NCI-H1930 (cell line): ENCODE data around the gene DTX3.
"Not testable (repeated sequence)": the region's sequence is repeated elsewhere in the genome, so short reads cannot be mapped to it uniquely, and the experiment has no call there.

Experiments
- DNase-seq, 2 experiments: peaks; one replicate each; lab custom pipeline; 2025; lab: John Stamatoyannopoulos, UW

DTX3 gene

DNA sequence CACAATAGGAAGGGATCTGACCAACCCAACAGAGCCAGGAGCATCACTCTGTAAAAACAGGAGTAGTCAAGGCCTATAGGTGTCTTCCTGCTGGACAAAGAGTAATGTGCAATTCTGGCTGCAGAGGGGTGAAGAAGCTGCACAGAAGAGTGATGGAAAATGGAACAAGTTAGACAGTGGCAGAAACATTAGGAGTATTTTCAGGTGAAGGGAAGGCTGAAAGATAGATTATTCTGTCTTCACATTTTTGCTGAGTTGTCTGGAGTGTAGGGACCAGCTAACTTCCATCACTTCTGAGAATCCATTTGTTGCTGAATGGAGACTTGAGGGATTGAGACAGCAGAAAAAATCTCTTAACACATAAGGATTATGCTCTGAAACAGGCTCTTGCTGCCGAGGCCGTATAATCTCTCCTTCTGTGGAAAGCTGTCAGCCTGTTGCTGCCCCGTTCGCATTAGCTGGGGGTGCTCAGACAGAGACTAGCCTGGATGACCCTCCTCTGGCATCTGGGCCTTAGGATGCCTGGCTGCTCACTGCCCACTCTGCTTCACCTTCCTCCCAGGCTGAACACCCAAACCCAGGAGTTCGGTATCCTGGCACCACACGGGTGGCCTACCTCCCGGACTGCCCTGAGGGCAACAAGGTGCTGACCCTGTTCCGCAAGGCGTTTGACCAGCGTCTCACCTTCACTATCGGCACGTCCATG is 3.5 kb downstream of the DTX3 start:
- DNase-seq, result no peak

DNA sequence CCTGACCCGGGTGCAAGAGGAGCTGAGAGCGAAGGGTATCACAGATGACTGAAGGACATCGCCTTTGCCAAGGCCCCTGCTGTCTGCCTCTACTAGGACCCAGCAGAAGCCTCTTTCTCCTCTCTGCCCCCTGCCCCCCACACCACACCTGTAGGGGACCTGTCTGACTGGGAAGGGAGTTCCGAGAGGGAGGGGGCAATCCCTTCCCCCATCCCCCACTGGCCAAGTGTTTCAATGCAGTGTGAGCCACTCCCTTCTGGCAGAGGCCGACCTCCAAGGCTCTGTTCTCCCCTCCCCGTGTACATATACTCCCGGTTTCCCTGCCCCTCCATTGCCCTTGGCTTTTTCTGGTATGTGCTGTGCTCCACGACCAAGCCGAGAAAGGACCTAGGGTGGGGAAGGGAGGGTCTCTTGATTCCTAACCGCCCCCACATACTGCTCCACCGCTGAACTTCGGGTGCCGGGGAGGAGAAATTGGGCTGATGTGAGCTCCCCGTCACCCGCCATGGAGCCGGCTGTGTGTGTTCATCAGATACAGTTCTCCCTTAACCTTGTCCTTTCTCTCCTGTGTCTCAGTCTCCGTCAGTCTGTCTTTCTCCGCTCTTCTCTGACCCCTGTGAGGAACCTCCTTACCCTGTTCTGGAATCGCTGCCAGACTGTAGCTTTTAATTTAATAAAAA is 4.6 kb downstream of the DTX3 start:
- no peak for DNase-seq

DNA sequence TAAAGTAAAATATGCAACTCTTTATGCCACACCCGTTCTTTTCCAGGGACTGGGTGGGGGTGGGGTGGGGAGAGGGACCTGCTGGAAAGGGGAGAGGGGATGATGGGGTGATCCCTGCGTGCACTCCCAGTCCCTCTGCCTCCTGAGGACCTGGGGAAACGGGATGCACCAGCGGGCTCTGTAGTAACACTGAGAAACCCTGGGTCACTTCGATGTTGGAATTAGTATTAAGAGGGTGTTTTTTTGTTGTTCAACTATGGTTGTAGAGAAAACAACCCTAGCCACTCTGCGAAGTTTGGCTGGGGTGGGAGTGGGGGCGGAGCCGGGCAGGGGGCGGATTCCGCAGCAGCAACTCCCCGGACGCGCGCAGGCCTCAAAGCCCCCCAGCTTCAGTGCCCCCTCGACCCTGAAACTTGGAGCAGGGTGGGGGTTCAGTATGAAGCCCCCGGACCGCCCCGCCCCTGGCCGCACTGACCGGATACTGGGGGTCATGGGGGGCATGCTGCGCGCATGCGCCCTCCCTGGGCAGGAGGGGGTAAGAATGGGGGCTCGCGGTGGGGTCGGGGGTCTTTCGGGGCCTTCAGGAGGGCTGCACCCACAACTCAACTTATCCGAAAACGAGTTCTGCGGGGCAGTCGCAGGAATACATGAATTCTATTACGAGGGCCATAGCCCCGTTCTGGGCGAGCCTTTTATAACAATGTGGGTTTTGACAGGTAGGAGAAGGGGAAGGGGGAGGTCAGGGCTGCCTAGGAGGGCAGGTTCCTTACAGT is 5.3 kb downstream of the DTX3 start:
- no peak for DNase-seq

DNA sequence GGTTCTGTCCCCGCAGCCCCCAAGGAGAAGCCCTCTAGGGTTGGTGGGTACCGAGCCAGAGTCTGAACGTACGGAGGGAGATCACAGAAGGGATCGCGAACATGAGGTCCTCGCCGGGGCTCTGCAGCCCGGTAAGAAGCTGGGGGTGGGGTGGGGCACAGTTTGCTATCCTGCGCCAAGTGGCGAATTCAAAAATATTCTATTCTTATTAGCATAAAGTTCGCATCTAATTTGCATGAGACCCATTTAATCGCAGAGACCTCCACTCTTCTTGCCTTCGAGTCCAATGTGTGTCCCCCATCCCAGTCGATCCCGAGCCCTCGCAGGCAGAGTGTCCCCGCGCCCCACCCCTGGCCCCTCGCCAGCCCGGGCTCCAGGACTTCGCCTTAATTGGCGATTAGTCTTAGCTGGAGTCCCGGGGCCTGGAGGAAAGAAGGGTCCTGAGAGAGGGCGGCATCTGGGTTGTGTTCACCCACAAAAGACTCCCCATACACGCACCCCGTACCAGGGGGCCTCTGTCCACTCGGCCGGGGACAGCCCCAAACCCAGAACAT is 6.0 kb downstream of the DTX3 start:
- DNase-seq, result no peak

DNA sequence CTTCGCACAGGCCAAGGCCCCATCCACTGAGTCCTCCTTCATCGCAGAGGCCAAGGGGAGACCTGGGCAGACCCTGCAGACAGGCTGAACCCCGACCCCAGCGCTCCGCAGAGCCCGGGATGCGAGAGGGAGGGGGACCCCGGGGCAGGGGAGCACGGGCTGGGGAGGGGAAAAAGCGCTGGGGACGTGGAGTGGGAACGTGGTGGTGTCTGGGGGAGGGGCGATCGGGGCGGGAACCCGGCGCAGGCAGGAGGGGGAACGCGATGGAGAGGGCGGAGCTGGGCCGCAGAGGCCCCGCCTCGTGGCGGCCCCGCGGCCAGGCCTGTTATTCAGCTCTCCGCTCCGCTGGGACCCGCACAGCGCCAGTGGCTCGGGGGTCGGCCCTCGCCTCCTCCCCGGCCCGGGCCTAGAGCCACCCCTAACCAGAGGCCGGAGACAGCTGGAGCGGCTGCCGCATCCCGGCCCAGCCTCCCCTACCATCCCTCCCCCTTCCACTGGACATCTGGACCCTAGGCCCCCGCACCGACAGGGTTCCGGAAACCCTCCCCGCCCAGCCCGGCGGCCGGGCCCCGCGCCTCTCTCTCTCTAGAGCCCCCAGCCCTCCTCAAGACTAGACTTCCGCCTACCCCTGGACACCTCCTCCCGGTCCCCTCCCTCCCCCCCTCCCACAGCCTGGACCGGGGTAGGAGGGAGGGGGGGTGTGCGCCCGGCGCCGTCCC is 6.6 kb downstream of the DTX3 start, which contains the start of gene ARHGEF25:
Gene ARHGEF25, plus strand, starts transcription at position 328 of the 719 bp plus-strand sequence. CDS start 460 bp downstream, outside the sequence.
- DNase-seq, result peak; percentile 41 to 47

DNA sequence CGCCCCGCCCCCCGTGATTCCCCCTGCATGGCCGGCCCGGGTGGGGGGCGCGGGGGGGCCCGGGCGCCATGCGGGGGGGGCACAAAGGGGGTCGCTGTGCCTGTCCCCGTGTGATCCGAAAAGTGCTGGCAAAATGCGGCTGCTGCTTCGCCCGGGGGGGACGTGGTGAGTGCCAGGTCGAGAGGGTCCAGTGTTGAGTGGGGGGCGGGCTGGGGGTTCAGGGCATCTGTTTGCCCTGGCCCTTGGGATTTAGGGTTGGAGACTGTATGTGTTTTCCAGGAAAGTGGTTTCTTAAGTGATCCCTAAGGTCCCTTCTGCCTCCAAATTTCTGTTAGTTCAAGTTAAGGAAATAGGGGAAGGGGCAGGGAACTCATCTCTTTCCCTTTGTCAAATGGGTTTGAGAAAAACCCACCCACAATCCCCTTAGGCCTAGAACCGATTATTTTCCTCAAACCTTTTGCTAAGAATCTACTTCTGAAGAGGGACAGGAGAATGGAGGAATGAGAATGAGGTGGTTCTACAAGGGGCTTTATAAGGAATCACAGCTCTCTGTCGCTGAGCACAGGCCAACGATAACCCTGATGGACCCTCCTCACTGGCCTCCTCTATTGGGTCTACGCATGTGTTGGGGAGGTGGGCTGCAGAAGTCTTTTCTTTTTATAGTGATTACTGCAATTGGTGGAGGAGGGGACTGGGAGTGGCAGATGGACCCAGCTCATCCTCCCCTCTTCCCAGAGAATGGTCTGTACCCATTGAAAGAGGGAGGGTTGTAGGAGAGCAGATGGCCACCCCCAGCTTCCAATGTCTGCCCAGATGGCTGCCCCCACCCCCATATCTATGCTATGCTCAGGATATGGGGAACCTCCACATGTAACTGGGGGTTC is 7.4 kb downstream of the DTX3 start:
- no peak for DNase-seq

DNA sequence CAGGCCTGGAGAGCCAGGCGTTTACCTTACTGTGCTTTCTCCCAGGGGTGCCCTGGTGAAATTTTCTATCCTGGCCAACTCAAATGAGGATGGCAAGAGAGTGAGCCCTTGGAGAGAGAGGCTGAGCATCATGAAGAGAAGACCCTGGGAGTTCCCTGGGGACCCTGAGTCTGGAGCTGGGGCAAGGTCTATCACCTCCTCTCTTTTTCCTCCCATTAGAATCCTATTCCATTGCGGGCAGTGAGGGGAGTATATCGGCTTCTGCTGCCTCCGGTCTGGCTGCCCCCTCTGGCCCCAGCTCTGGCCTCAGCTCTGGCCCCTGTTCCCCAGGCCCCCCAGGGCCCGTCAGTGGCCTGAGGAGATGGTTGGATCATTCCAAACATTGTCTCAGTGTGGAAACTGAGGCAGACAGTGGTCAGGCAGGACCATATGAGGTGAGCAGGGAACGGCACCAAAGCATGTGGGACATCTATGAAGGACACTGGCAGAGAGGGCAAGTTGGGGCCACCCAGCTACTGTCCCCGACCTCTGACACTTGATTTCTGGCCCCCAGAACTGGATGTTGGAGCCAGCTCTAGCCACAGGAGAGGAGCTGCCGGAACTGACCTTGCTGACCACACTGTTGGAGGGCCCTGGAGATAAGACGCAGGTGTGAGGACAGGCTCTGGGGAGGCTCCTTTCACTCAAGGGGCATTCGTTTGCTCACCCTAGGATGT is 8.2 kb downstream of the DTX3 start:
- no peak for DNase-seq

DNA sequence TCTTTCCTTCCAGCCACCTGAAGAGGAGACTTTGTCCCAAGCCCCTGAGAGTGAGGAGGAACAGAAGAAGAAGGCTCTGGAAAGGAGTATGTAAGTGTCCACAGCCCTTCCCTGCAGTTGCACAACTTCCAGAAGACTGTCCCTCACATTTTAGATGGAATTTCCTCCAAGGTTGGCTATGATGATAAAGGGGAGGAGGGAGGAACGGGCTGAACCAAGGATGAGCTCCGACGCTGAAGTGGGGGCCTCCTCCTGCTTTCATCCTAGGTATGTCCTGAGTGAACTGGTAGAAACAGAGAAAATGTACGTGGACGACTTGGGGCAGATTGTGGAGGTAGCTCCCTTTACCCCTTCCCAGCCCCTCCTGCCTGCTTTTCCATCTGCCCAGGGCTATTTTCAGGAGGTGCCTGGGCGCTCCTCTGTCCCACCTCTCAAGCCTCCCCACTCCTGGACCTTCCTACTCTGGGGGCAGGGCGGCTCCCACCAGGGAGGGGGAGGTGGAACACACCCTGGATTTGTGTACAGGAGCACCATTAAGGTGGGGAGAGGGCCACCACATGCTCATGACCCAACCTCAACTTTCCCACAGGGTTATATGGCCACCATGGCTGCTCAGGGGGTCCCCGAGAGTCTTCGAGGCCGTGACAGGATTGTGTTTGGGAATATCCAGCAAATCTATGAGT is 8.9 kb downstream of the DTX3 start:
- no peak for DNase-seq

DNA sequence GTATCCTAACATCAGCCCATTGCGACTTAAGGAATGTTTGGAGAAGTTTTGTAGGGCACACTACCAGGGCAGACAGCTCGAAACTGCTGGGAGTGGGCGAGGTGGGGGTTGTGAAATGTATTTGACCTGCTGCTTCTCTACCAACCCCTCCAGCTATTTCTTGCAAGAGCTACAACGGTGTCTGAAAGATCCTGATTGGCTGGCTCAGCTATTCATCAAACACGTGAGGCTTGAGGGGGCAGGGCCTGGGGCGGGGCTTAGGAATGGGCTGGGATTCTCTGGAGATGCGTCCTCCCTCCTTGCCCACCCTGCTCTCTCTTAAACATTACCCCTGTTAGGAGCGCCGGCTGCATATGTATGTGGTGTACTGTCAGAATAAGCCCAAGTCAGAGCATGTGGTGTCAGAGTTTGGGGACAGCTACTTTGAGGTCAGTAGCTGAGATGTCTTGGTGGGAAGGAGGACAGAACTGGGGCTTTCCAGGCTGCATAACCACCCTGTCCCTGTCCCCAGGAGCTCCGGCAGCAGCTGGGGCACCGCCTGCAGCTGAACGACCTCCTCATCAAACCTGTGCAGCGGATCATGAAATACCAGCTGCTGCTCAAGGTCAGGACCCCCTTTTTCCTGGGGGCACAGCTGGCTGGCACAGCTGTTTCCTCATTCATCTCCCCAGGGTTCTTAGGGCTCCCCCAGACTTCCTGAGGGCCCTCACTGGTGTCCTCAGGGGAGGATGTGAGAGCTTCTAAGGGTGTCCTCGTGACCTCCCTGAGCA is 9.7 kb downstream of the DTX3 start:
- no peak for DNase-seq

DNA sequence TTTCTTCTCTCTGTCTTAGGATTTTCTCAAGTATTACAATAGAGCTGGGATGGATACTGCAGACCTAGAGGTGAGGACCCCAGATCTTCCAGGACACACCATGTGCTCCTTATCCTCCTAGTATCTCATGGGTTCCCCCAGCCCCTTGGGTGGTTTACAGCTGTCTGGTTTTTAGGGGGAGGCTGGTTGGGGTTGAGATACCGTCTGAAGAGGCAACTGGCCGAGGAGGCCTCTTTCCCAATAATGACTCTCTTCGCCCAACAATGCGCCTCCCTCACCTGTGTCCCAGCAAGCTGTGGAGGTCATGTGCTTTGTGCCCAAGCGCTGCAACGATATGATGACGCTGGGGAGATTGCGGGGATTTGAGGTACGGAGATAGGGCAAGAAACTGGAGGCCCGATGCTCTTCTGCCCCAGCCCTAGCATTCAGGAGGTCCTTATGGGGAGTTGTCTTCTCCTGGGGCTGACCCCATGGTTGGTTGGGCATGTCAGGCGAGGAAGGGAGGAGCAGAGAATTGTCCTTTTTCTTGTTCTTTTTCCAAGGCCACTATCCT is 10.4 kb downstream of the DTX3 start:
- no peak for DNase-seq

DNA sequence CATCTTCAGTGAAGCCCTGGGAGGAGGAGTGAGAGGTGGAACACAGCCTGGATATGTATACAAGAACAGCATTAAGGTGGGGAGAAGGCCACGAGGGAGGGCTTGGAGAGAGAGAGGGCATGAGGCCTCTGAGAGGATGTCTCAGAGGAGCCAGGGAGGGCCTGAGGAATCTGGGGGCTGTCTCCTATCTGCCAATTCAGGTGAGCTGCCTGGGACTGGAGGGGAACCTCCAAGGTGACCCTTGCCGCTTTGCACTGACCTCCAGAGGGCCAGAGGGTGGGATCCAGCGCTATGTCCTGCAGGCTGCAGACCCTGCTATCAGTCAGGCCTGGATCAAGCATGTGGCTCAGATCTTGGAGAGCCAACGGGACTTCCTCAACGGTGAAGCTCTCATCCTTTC is 11.0 kb downstream of the DTX3 start:
- no peak for DNase-seq

DNA sequence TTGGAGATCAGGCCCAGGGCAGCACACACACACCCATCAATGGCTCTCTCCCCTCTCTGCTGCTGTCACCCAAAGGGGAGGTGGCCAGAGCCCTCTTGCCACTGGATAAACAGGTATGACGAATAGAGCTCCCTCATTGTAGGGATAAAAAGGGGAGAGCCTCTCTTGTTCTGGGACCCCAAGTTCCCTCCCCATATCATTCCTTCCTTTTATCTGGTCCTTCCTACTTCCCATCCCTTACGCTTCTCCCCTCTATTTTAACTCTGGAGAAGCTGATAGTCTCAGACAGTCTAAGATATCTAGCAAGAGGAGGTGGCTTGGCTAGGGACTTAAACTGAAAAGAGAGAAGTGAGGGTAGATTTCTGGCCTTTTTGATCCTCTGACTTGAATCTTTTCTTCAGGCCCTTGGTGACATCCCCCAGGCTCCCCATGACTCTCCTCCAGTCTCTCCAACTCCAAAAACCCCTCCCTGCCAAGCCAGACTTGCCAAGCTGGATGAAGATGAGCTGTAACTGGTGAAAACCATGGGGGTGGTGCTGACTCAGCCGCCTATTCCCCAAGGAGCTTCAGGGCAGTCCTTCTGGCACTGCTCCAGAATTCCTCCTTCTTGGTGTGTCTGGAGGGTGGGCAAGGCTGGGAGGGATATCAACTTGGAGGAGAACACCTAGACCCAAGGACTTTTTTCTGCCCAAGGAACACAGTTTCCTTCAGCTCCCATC is 11.9 kb downstream of the DTX3 start:
- DNase-seq, result no peak

DNA sequence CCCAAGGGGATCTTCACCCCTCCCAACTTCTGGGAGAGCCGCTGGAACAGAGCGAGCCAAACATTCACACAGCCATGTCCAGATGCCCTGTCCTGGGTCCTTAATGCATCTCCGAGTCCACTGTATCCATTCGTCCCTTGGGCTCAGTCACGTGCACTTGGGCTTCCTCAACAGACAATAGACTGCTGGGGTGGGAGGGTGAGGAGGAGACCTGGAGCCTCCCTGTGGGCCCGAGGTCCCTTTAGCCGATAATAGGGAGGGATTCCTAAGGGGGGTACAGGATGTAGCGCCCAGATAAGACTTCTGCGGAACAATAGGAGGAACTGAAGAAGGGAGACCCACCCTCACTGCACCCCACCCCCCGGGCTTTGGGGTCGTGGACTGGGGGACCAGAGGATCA is 13.3 kb downstream of the DTX3 start:
- DNase-seq, result no peak

DNA sequence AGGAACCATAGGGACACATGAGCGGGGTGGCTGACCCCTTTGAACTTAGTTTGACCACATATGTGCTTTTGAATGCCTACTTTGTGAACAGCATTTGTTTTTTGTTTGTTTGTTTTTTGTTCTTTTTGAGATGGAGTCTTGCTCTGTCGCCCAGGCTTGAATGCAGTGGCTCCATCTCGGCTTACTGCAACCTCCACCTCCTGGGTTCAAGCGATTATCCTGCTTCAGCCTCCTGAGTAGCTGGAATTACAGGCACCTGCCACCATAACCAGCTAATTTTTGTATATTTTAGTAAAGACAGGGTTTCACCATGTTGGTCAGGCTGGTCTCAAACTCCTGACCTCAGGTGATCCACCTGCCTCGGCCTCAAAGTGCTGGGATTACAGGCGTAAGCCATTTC is 13.8 kb downstream of the DTX3 start:
- DNase-seq, result not testable (repeated sequence)

DNA sequence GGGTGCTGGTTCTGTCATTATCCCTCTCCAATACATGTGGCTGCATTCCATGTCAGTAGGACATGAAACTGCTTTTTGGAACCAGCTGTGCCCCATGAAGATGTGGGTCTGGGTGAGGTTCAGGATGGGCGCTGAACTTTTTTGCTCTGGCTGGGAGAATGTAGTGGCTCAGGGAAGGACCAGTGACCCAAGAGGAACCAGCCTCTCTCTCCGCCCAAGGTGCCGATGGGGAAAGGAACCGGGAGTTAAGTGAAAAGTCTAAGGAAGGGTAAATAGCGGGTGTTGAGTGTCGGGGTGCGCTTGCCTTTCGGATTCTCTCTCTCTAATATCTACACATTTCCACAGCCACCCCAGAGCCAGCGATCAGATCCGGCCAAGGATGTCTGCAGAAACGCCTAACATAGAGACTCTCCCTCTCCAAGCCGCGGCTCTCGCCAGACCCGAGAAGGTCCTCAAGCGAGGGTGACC is 14.4 kb downstream of the DTX3 start:
- DNase-seq, result no peak

DNA sequence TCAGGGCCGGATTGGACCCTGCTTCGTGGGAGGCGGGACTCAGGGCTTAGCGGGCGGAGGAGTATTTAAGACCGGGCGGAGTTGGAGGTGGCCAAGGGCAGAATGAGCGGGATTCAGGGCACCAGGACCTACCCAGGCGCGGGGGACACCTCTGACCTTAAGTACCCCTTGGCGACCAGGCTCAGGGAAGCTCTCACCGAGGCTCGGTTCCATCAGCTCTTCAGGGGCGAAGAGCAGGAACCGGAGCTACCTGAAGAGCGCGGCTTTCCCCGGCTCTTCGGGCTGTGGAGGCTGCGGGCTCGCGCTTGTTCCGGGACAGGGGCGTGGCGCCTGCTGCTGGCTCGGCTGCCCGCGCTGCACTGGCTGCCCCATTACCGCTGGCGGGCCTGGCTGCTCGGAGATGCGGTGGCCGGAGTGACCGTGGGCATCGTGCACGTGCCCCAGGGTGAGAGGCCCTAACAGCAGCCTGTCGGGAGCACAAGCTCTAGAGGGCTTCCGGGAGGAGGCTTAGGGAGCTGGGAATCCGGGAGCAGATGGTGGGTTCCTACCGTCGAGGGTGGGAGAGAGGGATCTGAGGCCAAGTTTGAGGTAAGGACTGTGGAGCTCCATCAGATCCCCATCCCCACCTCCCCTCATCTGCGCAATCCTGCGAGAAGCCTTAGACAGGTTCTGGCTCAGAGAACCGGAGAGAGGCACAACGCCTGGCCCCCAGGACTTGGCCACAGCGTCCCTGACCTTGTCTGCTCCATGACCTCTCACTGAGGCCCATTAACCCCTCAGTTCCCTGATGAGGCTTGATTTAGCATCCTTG is 15.0 kb downstream of the DTX3 start:
- no peak for DNase-seq
